ENCODE data around the gene PSMA5.

PSMA5 gene

DNA sequence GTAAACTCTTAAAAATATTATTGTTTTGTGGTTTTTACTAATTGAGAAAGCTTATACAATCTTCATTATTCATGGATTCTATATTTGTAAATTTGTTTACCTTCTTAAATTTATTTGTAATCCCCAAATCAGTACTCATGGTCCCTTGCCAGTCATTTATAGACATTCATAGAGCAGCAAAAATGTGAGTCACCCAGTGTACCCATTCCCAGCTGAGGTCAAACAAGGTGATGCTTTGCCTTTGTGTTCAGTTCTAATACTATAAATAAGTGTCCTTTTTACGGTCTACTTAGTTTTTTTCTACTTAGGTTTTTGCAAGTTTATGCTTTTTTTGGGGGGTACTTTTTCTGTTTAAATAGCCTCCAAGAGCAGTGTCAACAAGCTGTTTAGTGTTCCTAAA is 64.6 kb downstream of the PSMA5 start:
- DNase-seq: no peak

DNA sequence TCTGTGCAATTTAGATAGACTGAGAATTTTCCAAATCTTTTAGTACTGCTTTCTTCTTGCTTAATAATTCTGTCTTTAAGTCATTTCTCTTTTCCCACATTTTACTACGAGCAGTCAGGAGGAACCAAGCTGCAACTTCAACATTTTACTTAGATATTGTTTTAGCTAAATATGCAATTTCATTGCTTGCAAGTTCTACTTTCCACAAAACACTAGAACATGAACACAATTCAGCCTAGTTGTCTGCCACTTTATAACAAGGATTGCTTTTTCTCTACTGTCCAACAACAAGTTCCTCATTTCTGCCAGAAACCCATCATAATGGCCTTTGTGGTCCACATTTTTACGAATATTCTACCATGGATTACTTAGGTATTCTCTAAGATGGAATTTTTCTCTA is 65.2 kb downstream of the PSMA5 start:
- no peak for DNase-seq

DNA sequence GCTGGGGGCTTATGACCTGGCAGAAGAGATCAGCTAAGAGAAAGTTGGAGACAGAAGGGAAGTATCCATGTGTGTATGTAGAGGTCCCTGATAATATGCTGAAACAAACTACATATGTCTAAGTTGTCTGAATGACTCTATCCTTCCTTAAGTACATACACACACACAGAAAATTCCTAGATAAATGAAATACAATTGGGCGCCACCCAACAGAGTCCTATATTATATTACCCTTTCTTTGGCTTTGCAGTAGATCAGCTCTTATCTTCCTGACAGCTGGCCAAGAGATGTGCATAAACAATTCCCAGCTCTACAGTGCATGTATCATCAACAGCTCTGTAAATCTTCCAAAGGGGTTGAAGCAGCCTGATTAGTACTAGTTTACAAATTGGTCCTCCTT is 68.6 kb downstream of the PSMA5 start:
- DNase-seq: no peak

DNA sequence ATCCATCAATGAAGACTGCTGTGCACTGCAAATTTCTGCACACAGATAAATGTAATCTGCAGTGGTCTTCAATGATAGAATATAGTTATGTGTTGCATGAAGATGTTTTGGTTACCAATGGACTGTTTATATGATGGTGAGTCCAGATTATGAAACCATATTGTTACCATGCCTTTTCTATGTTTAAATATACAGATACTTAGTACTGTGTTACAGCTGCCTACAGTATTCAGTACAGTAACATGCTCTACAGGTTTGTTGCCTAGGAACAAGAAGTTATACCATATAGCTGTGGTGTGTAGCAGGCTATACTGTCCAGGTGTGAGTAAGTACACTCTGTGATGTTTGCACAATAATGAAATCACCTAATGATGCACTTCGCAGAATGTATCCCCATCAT is 69.3 kb downstream of the PSMA5 start:
- no peak for DNase-seq

DNA sequence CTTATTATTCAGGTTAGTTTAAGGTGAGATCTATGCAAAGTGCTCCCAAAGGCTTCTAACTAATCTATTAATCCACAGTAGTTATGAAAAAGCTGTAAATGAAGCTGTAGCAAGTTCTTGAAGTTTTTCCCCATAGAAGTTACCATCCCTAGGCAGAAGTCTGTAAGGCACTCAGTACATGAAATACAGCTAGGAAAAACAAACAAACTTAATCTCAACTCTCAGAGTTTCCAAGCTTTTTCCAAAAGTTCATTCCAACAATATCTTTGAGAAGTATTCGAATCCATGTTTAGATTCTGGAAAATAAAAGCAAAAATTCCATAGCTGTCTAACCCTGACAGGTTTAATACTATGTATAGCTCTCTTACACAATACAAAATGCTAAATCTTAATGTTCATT is 69.7 kb downstream of the PSMA5 start:
- DNase-seq: no peak

DNA sequence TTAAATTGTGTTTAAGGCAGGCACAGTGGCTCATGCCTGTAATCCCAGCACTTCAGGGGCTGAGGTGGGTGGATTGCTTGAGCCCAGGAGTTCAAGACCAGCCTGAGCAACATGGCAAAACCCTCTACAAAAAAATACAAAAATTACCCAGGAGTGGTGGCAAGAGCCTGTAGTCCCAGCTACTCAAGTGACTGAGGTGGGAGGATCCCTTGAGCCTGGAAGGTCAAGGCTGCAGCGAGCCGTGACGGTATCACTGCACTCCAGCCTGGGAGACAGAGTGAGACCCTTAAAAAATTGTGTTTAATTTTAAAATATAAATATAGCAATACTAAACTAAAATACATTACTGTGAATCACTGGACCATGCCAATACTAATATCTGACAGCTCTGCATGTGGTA is 71.3 kb downstream of the PSMA5 start:
- no peak for DNase-seq

DNA sequence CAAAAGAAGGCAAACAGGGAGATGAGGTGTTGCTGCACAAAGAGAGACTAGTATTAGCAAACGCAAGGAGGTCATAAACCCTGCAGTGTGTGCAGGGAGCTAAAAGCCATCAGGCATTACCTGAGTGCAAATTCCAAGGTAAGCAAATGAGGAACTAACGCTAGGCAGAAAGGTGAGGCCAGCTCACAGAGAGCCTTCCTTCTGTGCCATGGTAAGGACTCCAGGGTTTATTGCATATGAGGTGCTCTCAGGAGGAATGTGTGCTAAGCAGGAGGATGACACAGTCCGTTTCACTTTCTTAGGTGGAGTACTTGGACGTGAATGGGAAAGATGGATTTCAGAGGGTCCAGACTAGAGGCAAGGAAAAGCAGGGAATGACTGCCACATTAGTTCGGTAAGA is 74.8 kb downstream of the PSMA5 start:
- DNase-seq: no peak

DNA sequence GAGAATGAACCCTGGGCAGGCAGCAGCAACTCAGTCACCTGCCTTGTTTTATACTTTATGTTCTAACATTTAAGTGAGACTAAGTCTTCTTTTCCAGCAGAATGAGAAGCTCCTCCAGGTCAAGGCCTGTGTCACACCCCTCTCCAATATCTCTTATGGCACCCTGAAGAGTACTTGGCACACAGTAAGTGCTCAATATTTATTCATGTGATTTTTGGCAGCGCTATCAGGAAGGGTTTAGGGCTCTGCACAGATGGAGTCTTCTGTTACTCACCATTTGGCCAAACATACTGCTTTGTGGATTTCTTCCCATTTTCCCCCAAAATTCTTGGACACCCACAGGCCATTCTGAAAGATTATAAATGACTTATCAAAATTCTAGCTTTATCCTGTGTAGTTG is 75.6 kb downstream of the PSMA5 start:
- DNase-seq: no peak

DNA sequence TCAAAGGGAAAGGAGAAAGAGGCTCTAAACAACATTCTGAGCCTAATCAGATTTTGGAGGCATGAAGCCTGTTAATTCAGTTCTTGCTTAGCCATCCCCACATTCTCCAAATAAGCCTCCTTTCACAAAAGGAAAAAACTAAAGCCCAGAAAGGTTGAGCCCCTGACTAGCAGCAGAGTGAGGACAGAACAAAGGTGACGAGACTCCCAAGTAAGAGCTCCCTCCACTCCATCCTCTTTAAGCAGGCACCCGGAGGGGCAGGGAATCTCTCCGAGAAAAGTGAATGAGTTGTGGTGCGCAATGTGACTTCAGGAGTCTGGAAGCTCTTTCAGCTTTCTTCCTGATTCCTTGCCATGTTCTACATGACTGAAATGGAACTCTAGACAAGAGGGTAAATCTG is 76.1 kb downstream of the PSMA5 start:
- DNase-seq: no peak
